HG03196 (cell line): Measurements from ENCODE around the gene STKLD1.

Experiments
- ATAC-seq: cut with Tn5 transposase; IDR thresholded peaks from one replicate; pipeline ENCODE4 v1.9.1; 2021; ENCODE audit not compliant: unreplicated experiment

STKLD1 gene

DNA sequence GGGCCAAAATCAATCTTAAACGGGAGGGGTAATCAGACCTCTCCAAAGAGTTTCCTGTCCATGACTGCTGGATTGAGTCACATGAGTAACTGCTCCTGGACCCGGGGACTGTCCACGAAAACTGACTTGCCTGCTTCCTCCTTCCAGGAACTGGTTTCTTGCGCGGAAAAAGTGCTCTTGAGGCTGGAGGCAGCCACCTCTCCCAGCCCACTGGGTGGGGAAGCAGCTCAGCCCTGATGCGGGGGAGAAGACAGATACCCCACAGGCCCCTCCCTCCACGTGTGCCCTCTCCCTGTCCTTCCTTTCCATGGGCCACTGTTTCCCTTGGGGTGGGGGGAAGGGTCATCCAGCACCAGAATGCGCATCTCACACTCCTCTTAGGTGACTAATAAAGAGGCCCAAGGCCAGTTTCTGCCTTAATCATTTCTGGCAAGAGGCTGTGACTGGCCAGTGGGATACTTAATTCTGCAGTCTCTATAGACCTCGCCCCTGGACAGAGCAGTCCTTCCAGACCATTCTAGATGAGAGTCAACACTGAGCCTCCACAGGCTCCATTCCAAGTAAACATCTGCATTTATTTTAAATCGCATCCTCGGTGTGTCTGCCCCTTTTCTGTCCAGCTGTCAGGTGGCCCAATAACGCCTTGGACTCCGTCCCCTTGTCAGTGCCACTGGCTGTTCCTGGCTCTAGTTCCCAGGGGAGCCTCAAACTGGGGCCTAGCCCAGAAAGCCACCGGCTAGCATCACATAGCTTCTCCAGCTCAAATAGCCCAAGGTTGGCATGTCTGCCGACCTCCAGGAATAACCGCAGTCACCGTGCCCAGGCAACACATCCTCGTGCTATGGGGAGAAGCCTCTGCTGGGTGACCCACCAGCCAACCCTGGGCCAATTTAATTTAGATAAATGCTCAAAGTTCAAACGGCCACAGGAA lies 29.6 kb downstream of the STKLD1 start:
- no peak for ATAC-seq

- no peak for ATAC-seq
Observed at GRCh38 chr9:133406480-133407307, 30.5 kb downstream of the STKLD1 start.

DNA sequence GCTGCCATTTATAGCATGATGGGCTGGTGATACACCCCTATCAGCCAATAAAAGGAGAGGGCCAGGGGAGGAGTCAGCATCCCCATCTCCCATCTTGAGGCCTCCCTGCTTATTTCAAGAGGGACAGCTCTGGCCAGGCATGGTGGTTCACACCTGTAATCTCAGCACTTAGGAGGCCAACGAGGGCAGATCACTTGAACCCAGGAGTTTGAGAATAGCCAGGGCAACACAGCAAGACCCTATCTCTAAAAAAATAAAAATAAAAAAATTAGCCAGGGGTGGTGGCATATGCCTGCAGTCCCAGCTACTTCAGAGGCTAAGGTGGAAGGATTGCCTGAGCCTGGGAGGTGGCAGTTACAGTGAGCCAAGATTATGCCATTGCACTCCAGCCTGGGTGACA lies 31.9 kb downstream of the STKLD1 start:
- ATAC-seq: no peak

- no peak for ATAC-seq
Observed at GRCh38 chr9:133415170-133415569, 39.0 kb downstream of the STKLD1 start.

DNA sequence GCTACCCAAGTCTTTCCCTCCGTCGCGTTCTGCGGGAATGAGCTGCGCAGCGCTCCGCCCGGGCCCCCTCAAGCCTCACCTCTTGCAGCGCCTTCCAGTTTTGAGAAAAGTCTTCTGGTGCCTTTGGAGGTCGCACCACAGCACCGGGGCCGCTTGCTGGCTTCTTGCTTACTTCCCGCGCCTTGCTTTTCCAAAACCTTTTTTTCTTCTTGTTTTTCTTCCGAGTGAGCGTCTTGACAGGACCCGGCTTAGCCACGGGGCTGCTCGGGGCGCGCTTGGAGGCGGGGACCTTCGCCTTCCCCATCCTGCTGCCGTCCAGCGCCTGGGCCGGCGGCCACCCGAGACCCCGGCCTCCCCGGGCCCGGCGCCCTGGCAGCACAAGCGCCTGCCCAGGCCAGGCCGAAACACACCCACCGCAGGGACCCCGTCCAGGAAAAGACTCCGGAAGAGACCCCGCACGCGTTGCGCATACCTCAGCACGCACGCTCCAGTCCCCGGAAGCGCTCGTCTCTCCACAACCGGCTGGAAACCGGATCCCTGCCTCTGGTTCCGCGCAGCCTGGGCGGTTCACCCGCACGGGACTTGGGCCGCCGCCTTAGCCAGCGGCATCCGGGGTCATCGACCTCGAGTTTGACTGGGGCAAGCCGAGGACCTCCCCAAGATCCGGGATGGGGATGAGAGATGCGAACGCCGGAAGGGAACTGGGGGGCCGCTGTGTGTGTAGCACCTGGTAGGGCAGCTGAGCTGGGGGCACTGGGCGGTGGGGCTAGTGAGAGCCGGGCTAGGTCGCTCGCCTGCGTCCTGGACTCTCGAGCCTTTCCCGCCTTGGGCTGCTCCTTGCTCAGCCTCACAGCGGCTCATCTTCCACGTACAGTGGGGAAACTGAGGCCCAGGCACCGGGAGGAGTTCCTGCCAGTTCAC lies 41.6 kb downstream of the STKLD1 start, which contains the start of gene REXO4:
Gene REXO4, minus strand, starts transcription at position 470 of the 921 bp plus-strand sequence. Its CDS starts 166 bp downstream, at position 304.
- ATAC-seq: peak; percentile 58

DNA sequence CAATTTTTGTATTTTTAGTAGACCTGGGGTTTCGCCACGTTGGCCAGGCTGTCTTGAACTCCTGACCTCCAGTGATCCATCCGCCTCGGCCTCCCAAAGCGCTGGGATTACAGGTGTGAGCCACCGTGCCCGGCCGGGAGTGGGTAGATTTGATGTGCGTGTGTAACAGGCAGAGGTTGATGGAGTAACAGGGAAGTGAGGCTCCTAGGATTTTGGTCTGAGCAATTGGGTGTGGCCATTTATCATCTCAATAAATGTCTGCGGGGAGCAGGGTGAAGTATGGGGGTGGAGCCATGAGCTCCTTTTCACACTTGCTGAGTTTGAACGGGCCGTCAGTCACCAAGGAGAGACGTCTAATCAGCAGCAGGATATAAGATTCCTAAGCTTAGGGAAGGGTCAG lies 42.8 kb downstream of the STKLD1 start:
- no peak for ATAC-seq

DNA sequence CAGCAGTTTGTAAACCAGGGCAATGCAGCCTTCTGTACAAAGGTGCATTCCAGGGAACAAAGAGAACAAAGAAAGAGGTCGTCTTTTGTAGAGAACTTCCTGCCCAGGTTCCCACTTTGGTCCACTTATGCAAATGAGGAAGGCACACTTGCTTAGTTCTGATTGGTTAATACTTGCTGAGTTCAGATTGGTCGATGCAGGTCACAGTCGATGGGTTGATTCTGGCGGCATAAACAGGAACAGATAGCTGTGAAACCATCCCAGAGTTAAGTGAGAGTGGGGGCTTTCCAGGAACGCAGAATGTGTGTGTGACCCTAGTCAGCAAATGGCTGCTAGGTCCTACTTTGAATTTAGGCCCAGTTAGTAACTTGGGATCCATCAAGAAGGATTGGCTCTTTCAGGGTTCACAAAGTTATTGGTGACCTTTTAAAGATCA lies 44.2 kb downstream of the STKLD1 start:
- no peak for ATAC-seq

DNA sequence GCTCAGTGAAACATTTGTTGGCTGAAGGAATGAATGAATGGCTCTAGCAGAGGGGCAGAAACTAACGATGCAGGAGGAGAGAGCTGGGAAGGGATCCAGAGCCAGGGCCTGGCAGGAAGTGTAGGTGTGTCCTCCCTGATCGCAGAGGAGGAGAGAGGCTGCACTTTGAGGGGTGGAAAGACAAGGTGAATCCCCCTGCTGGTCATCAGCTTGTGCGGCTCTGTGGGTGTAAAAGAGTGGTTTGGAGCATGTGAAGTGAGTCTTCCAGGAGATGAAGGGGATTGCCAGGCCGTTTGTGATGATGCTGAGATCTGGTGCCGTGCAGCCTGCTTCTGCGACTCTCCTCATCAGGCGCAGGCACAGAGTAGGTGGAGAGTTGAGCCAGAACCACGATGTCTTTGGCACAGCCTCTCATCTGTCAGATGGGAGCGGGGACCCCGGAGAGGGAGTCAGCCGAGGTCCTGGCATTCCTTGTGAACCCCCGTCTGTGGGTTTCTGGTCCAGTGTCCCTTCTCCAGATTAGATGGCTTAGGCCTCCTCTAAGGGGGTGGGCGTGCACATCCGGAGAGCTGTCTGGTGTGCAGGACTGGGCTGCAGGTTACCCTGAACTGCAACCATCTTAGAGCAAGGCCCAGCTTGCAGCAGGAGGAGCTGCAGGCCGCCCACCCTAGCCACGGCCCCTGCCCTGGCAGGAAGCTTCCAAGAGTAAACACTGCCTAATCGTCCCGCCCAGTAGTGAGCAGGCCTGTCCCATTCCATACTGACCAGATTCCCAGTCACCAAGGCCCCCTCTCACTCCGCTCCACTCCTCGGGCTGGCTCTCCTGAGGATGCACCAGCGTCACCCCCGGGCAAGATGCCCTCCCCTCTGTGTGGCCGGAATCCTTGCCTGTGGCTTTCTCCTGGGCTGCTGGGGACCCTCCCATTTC lies 45.7 kb downstream of the STKLD1 start, which contains the start of gene ADAMTS13:
Gene ADAMTS13, plus strand, starts transcription at position 753 of the 928 bp plus-strand sequence. Its CDS starts 77 bp downstream, at position 830.
- no peak for ATAC-seq

- ATAC-seq: no peak
Observed at GRCh38 chr9:133423216-133423615, 47.0 kb downstream of the STKLD1 start.

- ATAC-seq: no peak
Observed at GRCh38 chr9:133424187-133424586, 48.0 kb downstream of the STKLD1 start.

GRCh38 chr9:133425049-133425632 lies 49.0 kb downstream of the STKLD1 start:
- no peak for ATAC-seq

- no peak for ATAC-seq
Observed at GRCh38 chr9:133426011-133426410, 49.8 kb downstream of the STKLD1 start.

GRCh38 chr9:133427658-133428348 lies 51.6 kb downstream of the STKLD1 start:
- no peak for ATAC-seq

- no peak for ATAC-seq
Observed at GRCh38 chr9:133428617-133429101, 52.5 kb downstream of the STKLD1 start.

GRCh38 chr9:133429214-133429613 lies 53.0 kb downstream of the STKLD1 start:
- no peak for ATAC-seq

GRCh38 chr9:133429641-133430161 lies 53.5 kb downstream of the STKLD1 start:
- no peak for ATAC-seq

- ATAC-seq: no peak
Observed at GRCh38 chr9:133430244-133430643, 54.1 kb downstream of the STKLD1 start.

- no peak for ATAC-seq
Observed at GRCh38 chr9:133433351-133433843, 57.2 kb downstream of the STKLD1 start.
